GM19099 (cell line): ENCODE results near the gene TELO2.

Experiments used
- POLR2A ChIP-seq: IDR thresholded peaks from 3 replicates; pipeline ENCODE4 v1.6.1; 2011; ENCODE audit warnings: low read depth; ENCODE audit not compliant: insufficient read length; ENCODE audit errors: extremely low read depth

TELO2 gene

GRCh38 chr16:1557074-1557473 lies 63.9 kb downstream of the TELO2 start:
- TF ChIP-seq POLR2A = no peak

- TF ChIP-seq POLR2A = no peak
These were observed 64.4 kb downstream of the TELO2 start for GRCh38 chr16:1557576-1557975.

GRCh38 chr16:1559446-1559975 lies 66.4 kb downstream of the TELO2 start:
- TF ChIP-seq POLR2A = no peak
